DOHH2 (cell line): Measurements from ENCODE around the gene SKAP1.

ENCODE experiments used
- H3F3A ChIP-seq: fragments of 200-600 bp; sonication (generic), shearing (Covaris generic); 2 replicates; pipeline ENCODE4 v1.6.0; 2016; ENCODE audit warnings: antibody characterized with exemption, mild to moderate bottlenecking; ENCODE audit not compliant: control insufficient read depth, insufficient read depth
- H3K27ac ChIP-seq: fragments of 200-600 bp; sonication (generic); 2 replicates; pipeline ENCODE4 v1.5.1; 2014; ENCODE audit warnings: low read depth, mild to moderate bottlenecking, low read length, moderate library complexity
- H3K27me3 ChIP-seq: fragments of 200-600 bp; sonication (generic); 2 replicates; pipeline ENCODE4 v1.6.1; 2014; ENCODE audit warnings: mild to moderate bottlenecking, low read length, mixed read lengths; ENCODE audit not compliant: control insufficient read depth
- H3K36me3 ChIP-seq: fragments of 200-600 bp; sonication (generic); 2 replicates; pipeline ENCODE4 v1.6.1; 2014; ENCODE audit warnings: mild to moderate bottlenecking, low read length, moderate library complexity, mixed read lengths; ENCODE audit not compliant: control insufficient read depth
- H3K4me1 ChIP-seq: fragments of 200-600 bp; sonication (generic); 2 replicates; pipeline ENCODE4 v1.6.1; 2014; ENCODE audit warnings: mild to moderate bottlenecking, low read length, mixed read lengths; ENCODE audit not compliant: control insufficient read depth
- H3K4me2 ChIP-seq: fragments of 200-600 bp; sonication (generic); 2 replicates; pipeline ENCODE4 v1.6.0; 2014; ENCODE audit warnings: mild to moderate bottlenecking, low read length, moderate library complexity
- H3K4me3 ChIP-seq: fragments of 200-600 bp; sonication (generic); 2 replicates; pipeline ENCODE4 v1.5.1; 2014; ENCODE audit warnings: mild to moderate bottlenecking, low read length, mixed read lengths
- H3K79me2 ChIP-seq: fragments of 200-600 bp; sonication (generic); 2 replicates; pipeline ENCODE4 v1.6.1; 2014; ENCODE audit warnings: mild to moderate bottlenecking, low read length, mixed read lengths; ENCODE audit not compliant: control insufficient read depth
- H3K9me2 ChIP-seq: fragments of 200-600 bp; sonication (generic); replicated peaks from 2 replicates; pipeline ENCODE4 v1.6.1; 2014; ENCODE audit warnings: mild to moderate bottlenecking, low read length, mixed read lengths; ENCODE audit not compliant: control insufficient read depth
- H3K9me3 ChIP-seq: fragments of 200-600 bp; sonication (generic); 2 replicates; pipeline ENCODE4 v1.6.1; 2014; ENCODE audit warnings: antibody characterized with exemption, low read length, mixed read lengths; ENCODE audit not compliant: control insufficient read depth, insufficient read depth
- H4K20me1 ChIP-seq: fragments of 200-600 bp; sonication (generic); 2 replicates; pipeline ENCODE4 v1.6.0; 2014; ENCODE audit warnings: low read depth, mild to moderate bottlenecking, antibody characterized with exemption, low read length, moderate library complexity; ENCODE audit not compliant: control insufficient read depth, insufficient read depth
- EZH2phosphoT487 ChIP-seq: fragments of 200-600 bp; sonication (generic); IDR thresholded peaks from 2 replicates; pipeline ENCODE4 v1.6.1; 2017; ENCODE audit warnings: borderline replicate concordance, mild to moderate bottlenecking, antibody characterized with exemption, low read length, moderate library complexity, mixed read lengths
- TF ChIP-seq, protein P1 (sequence below): fragments of 200-600 bp; sonication (generic); IDR thresholded peaks from one replicate; pipeline ENCODE4 v1.5.1; 2014; ENCODE audit warnings: antibody characterized with exemption, mild to moderate bottlenecking, low read depth, low read length; ENCODE audit not compliant: poor library complexity, severe bottlenecking

Gene SKAP1

GRCh38 chr17:48238933-48239602 is 190.9 kb downstream of the SKAP1 start:
- Histone ChIP-seq H3F3A (no peaks in the 10 kb centered on the region), H3K27ac (no peak overlapping the region), H3K79me2 (no peaks in the 10 kb centered on the region), H3K36me3 (no peaks in the 10 kb centered on the region), H3K4me3 (no peak overlapping the region), H3K4me1 (0 out of 2 replicates have a peak, but pooled peaks cover 6% of the 10 kb centered on the region), H3K9me3 (no peaks in the 10 kb centered on the region), H3K27me3 (peaks cover 28% of the 10 kb centered on the region), H4K20me1 (no peaks in the 10 kb centered on the region), H3K4me2 (no peak overlapping the region), H3K9me2 (no peaks in the 10 kb centered on the region)
- TF ChIP-seq, protein P1, sequence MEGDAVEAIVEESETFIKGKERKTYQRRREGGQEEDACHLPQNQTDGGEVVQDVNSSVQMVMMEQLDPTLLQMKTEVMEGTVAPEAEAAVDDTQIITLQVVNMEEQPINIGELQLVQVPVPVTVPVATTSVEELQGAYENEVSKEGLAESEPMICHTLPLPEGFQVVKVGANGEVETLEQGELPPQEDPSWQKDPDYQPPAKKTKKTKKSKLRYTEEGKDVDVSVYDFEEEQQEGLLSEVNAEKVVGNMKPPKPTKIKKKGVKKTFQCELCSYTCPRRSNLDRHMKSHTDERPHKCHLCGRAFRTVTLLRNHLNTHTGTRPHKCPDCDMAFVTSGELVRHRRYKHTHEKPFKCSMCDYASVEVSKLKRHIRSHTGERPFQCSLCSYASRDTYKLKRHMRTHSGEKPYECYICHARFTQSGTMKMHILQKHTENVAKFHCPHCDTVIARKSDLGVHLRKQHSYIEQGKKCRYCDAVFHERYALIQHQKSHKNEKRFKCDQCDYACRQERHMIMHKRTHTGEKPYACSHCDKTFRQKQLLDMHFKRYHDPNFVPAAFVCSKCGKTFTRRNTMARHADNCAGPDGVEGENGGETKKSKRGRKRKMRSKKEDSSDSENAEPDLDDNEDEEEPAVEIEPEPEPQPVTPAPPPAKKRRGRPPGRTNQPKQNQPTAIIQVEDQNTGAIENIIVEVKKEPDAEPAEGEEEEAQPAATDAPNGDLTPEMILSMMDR, result no peak
- TF ChIP-seq EZH2phosphoT487, result no peak

- H3F3A ChIP-seq, result no peaks in the 10 kb centered on the region
- H3K4me2 ChIP-seq, result no peak overlapping the region
- H3K36me3 ChIP-seq, result no peaks in the 10 kb centered on the region
- no peaks in the 10 kb centered on the region for H4K20me1 ChIP-seq
- no peaks in the 10 kb centered on the region for H3K9me2 ChIP-seq
- H3K27ac ChIP-seq, result no peak overlapping the region
- H3K9me3 ChIP-seq, result no peaks in the 10 kb centered on the region
- no peaks in the 10 kb centered on the region for H3K79me2 ChIP-seq
- H3K27me3 ChIP-seq, result peaks cover 29% of the 10 kb centered on the region
- no peak for TF ChIP-seq EZH2phosphoT487
- TF ChIP-seq, protein P1, result no peak
- H3K4me1 ChIP-seq, result 0 out of 2 replicates have a peak, but pooled peaks cover 5% of the 10 kb centered on the region
- H3K4me3 ChIP-seq, result no peak overlapping the region
Measured at GRCh38 chr17:48237456-48237855, 192.6 kb downstream of the SKAP1 start.

GRCh38 chr17:48236681-48237134 is 193.3 kb downstream of the SKAP1 start:
- Histone ChIP-seq H3K27me3 (peaks cover 36% of the 10 kb centered on the region), H3K27ac (no peak overlapping the region), H4K20me1 (no peaks in the 10 kb centered on the region), H3K4me3 (no peak overlapping the region), H3K79me2 (no peaks in the 10 kb centered on the region), H3F3A (no peaks in the 10 kb centered on the region), H3K4me2 (no peak overlapping the region), H3K9me3 (no peaks in the 10 kb centered on the region), H3K4me1 (0 out of 2 replicates have a peak, but pooled peaks cover 5% of the 10 kb centered on the region), H3K36me3 (no peaks in the 10 kb centered on the region), H3K9me2 (no peaks in the 10 kb centered on the region)
- TF ChIP-seq EZH2phosphoT487, result no peak
- TF ChIP-seq, protein P1, result no peak
